ENCODE data around the gene PGAP1. TPM values are rescaled to one million over a fixed set of nuclear protein-coding genes. Genes with fewer than 3 reads are reported as not detected.

The PGAP1 gene
- total RNA-seq, 1 experiment from 2014 or later: 6.5 TPM

GRCh38 chr2:196971574-196972279 lies 45.2 kb upstream of the PGAP1 start:
- H3K9me2 ChIP-seq (ENCODE audit: insufficient read depth): no peaks in the 10 kb centered on the region
- H3K27me3 ChIP-seq (ENCODE audit: insufficient read depth, low read depth): no peaks in the 10 kb centered on the region
- H3K79me2 ChIP-seq (ENCODE audit: low read depth): no peaks in the 10 kb centered on the region
- no peaks in the 10 kb centered on the region for H3F3A ChIP-seq (ENCODE audit: insufficient read depth, low read depth)
- H3K36me3 ChIP-seq (ENCODE audit: low read depth): no peaks in the 10 kb centered on the region
- BruUV-seq (replicated peaks): no TSS peak
- no peak overlapping the region for H2AFZ ChIP-seq
- intact Hi-C loops (cut with micrococcal nuclease; ENCODE audit: unreplicated experiment): no loop called here
- TF ChIP-seq EZH2 (IDR thresholded peaks at IDR 0.05; ENCODE audit: low read depth) (no peak), CTCF (conservative IDR thresholded peaks at IDR 0.05) (no peak)
- no peaks in the 10 kb centered on the region for H3K4me1 ChIP-seq (replicated peaks; ENCODE audit: insufficient read depth)
- no peak overlapping the region for H3K27ac ChIP-seq
- no peak overlapping the region for H3K4me2 ChIP-seq
- DNase-seq: no peak
- POLR2A ChIA-PET (ENCODE audit: unreplicated experiment): no interaction called here
- H3K9me3 ChIP-seq (ENCODE audit: insufficient read depth, low read depth): no peaks in the 10 kb centered on the region
- CTCF ChIA-PET: no interaction called here
- H4K20me1 ChIP-seq (ENCODE audit: insufficient read depth): no peaks in the 10 kb centered on the region
- H3K4me3 ChIP-seq: no peak overlapping the region

- Histone ChIP-seq H3K79me2 (ENCODE audit: low read depth) (no peaks in the 10 kb centered on the region), H3K4me3 (no peak overlapping the region), H3K27me3 (ENCODE audit: insufficient read depth, low read depth) (no peaks in the 10 kb centered on the region), H3K27ac (no peak overlapping the region), H2AFZ (no peak overlapping the region), H3K9me3 (ENCODE audit: insufficient read depth, low read depth) (no peaks in the 10 kb centered on the region), H3K9me2 (ENCODE audit: insufficient read depth) (no peaks in the 10 kb centered on the region), H3K36me3 (ENCODE audit: low read depth) (no peaks in the 10 kb centered on the region), H3K4me2 (no peak overlapping the region), H4K20me1 (ENCODE audit: insufficient read depth) (no peaks in the 10 kb centered on the region), H3F3A (ENCODE audit: insufficient read depth, low read depth) (no peaks in the 10 kb centered on the region), H3K4me1 (replicated peaks; ENCODE audit: insufficient read depth) (no peaks in the 10 kb centered on the region)
- BruUV-seq (replicated peaks): no TSS peak
- POLR2A ChIA-PET (ENCODE audit: unreplicated experiment): no interaction called here
- intact Hi-C loops (cut with micrococcal nuclease; ENCODE audit: unreplicated experiment): no loop called here
- CTCF ChIA-PET: no interaction called here
- TF ChIP-seq CTCF (conservative IDR thresholded peaks at IDR 0.05) (no peak), EZH2 (IDR thresholded peaks at IDR 0.05; ENCODE audit: low read depth) (no peak)
- no peak for DNase-seq
These were observed 43.6 kb upstream of the PGAP1 start for GRCh38 chr2:196970099-196970498.

- H3K4me3 ChIP-seq: no peak overlapping the region
- BruUV-seq (replicated peaks): no TSS peak
- ChIA-PET POLR2A (ENCODE audit: unreplicated experiment) (no interaction called here), CTCF (no interaction called here)
- intact Hi-C loops (cut with micrococcal nuclease; ENCODE audit: unreplicated experiment): no loop called here
- H4K20me1 ChIP-seq (ENCODE audit: insufficient read depth): no peaks in the 10 kb centered on the region
- H3K36me3 ChIP-seq (ENCODE audit: low read depth): no peaks in the 10 kb centered on the region
- no peaks in the 10 kb centered on the region for H3K27me3 ChIP-seq (ENCODE audit: insufficient read depth, low read depth)
- H3K9me2 ChIP-seq (ENCODE audit: insufficient read depth): no peaks in the 10 kb centered on the region
- H3K27ac ChIP-seq: no peak overlapping the region
- no peaks in the 10 kb centered on the region for H3K4me1 ChIP-seq (replicated peaks; ENCODE audit: insufficient read depth)
- H3F3A ChIP-seq (ENCODE audit: insufficient read depth, low read depth): no peaks in the 10 kb centered on the region
- TF ChIP-seq CTCF (conservative IDR thresholded peaks at IDR 0.05) (no peak), EZH2 (IDR thresholded peaks at IDR 0.05; ENCODE audit: low read depth) (no peak)
- no peak overlapping the region for H3K4me2 ChIP-seq
- H2AFZ ChIP-seq: no peak overlapping the region
- no peaks in the 10 kb centered on the region for H3K9me3 ChIP-seq (ENCODE audit: insufficient read depth, low read depth)
- no peak for DNase-seq
- no peaks in the 10 kb centered on the region for H3K79me2 ChIP-seq (ENCODE audit: low read depth)
These were observed 42.0 kb upstream of the PGAP1 start for GRCh38 chr2:196968516-196968915.
